HepG2 (cell line): Measurements from ENCODE around the gene GNA14. TPM values are rescaled to one million over a fixed set of nuclear protein-coding genes. Genes with fewer than 3 reads are reported as not detected.

Experiments used
- ATAC-seq: fragments of 200-7000 bp; cut with Tn5 transposase; 3 replicates; pipeline ENCODE4 v1.9.1; 2020; ENCODE audit warnings: mild to moderate bottlenecking, moderate library complexity
- BruUV-seq: library from RNA; stranded (reverse); fragments of 400-500 nt; replicated peaks from 2 replicates; lab custom pipeline; 2021; lab: Mats Ljungman, UMichigan
- CTCF ChIA-PET: fragments of 300-600 bp; formaldehyde crosslinking; extraction: SDS; loops from one replicate; lab custom pipeline; 2021; ENCODE audit warnings: low total read pairs, inconsistent platforms, low intra/inter-chr PET ratio; lab: Yijun Ruan, JAX
- POLR2A ChIA-PET: fragments of 350-600 bp; sonication (Branson Sonifier 250); formaldehyde crosslinking; loops from one replicate; lab custom pipeline; 2020; ENCODE audit warnings: antibody characterized with exemption, inconsistent platforms; lab: Yijun Ruan, JAX
- DNase-seq: peaks from one replicate; pipeline ENCODE4 v3.0.0-alpha.2; 2015; ENCODE audit warnings: low spot score
- FAIRE-seq: peaks from 3 replicates; lab custom pipeline; 2011; peaks lifted over from hg19 to GRCh38; lab: Jason Lieb, UNC
- H2AFZ ChIP-seq: one replicate; pipeline ENCODE4 v1.6.1; 2011; ENCODE audit warnings: low read length, inconsistent platforms
- H3K27ac ChIP-seq: fragments of 300-600 bp; 3 replicates; pipeline ENCODE4 v1.8.0; 2011; ENCODE audit warnings: mixed run types, mild to moderate bottlenecking, mixed read lengths, low read length, inconsistent platforms; ENCODE audit not compliant: insufficient read depth; ENCODE audit errors: extremely low read length
- H3K27me3 ChIP-seq, 2 experiments: fragments of 200-600 bp in 1 of 2; 2 replicates in 1 of 2; 3 replicates in 1 of 2; pipeline versions ENCODE4 v1.6.0 to v1.8.0; 2011; ENCODE audit warnings: low read length in 2 of 2, mild to moderate bottlenecking in 2 of 2, moderate library complexity in 2 of 2, inconsistent platforms in 1 of 2; ENCODE audit not compliant: insufficient read depth in 2 of 2, control insufficient read depth in 1 of 2
- H3K36me3 ChIP-seq, 2 experiments: fragments of 200-600 bp in 1 of 2; replicated peaks in 1 of 2; 2 replicates in 1 of 2; 3 replicates in 1 of 2; pipeline versions ENCODE4 v1.5.1 to v1.8.0; 2011; ENCODE audit warnings: low read length in 2 of 2, inconsistent platforms in 1 of 2; ENCODE audit not compliant: insufficient read depth in 2 of 2, control insufficient read depth in 1 of 2
- H3K4me1 ChIP-seq: 2 replicates; pipeline ENCODE4 v1.5.1; 2012; ENCODE audit warnings: low read length, inconsistent platforms; ENCODE audit not compliant: insufficient read depth
- H3K4me2 ChIP-seq: 2 replicates; pipeline ENCODE4 v1.6.0; 2011; ENCODE audit warnings: low read depth, low read length, inconsistent platforms
- H3K4me3 ChIP-seq, 3 experiments: fragments of 200-600 bp in 1 of 3; sonication (generic), shearing (Covaris generic) in 1 of 3; replicated peaks in 1 of 3; 2 replicates each; pipeline ENCODE4 v1.5.1; 2011 to 2016; ENCODE audit warnings: low read length in 3 of 3, inconsistent platforms in 2 of 3, low read depth in 2 of 3, mild to moderate bottlenecking in 2 of 3, control low read depth in 1 of 3, mixed read lengths in 1 of 3; ENCODE audit not compliant: insufficient read depth in 1 of 3
- H3K79me2 ChIP-seq: one replicate; pipeline ENCODE4 v1.6.1; 2011; ENCODE audit warnings: low read length, inconsistent platforms; ENCODE audit not compliant: insufficient read depth
- H3K9ac ChIP-seq: 2 replicates; pipeline ENCODE4 v1.6.0; 2011; ENCODE audit warnings: mild to moderate bottlenecking, low read depth, low read length, inconsistent platforms; ENCODE audit not compliant: insufficient read depth
- H3K9me3 ChIP-seq: 2 replicates; pipeline ENCODE4 v1.5.1; 2012; ENCODE audit warnings: mild to moderate bottlenecking, low read length
- H4K20me1 ChIP-seq: 2 replicates; pipeline ENCODE4 v1.6.0; 2011; ENCODE audit warnings: inconsistent platforms, mild to moderate bottlenecking, low read length, moderate library complexity; ENCODE audit not compliant: insufficient read depth
- ATF7-NPFF ChIP-seq: sonication (generic); formaldehyde crosslinking; IDR thresholded peaks from 2 replicates; pipeline ENCODE4 v1.8.1; 2023; ENCODE audit warnings: mild to moderate bottlenecking, low read depth, missing genetic modification reagents, moderate library complexity
- FOXJ3 ChIP-seq: sonication (generic); formaldehyde crosslinking; IDR thresholded peaks from 2 replicates; pipeline ENCODE4 v1.4.0; 2020; ENCODE audit warnings: missing genetic modification reagents, mild to moderate bottlenecking, borderline replicate concordance
- KLF16 ChIP-seq, 2 experiments: sonication (generic) in 1 of 2; formaldehyde crosslinking in 1 of 2; IDR thresholded peaks; 2 replicates each; pipeline versions ENCODE4 v1.6.1 to v1.8.0; 2016 to 2023; ENCODE audit warnings: missing genetic modification reagents in 2 of 2, missing compliant biosample characterization in 1 of 2
- MBNL3 ChIP-seq: fragments of 250-450 bp; sonication (Bioruptor Pico); conservative IDR thresholded peaks from 2 replicates; pipeline ENCODE4 v1.8.0; 2022; ENCODE audit warnings: mild to moderate bottlenecking, inconsistent platforms
- MLLT10 ChIP-seq: sonication (generic); formaldehyde crosslinking; IDR thresholded peaks from 2 replicates; pipeline ENCODE4 v1.4.0; 2020; ENCODE audit warnings: missing genetic modification reagents
- NFE2 ChIP-seq: sonication (generic); formaldehyde crosslinking; IDR thresholded peaks from 2 replicates; pipeline ENCODE4 v1.4.0; 2020; ENCODE audit warnings: missing genetic modification reagents
- NFE2L1 ChIP-seq: sonication (generic); formaldehyde crosslinking; IDR thresholded peaks from 2 replicates; pipeline ENCODE4 v1.4.0; 2020; ENCODE audit warnings: missing genetic modification reagents, mild to moderate bottlenecking, borderline replicate concordance
- ZFP1 ChIP-seq: IDR thresholded peaks from 2 replicates; pipeline ENCODE4 v1.6.1; 2016
- ZNF138 ChIP-seq: sonication (generic); formaldehyde crosslinking; IDR thresholded peaks from 2 replicates; pipeline ENCODE4 v1.5.0; 2020; ENCODE audit warnings: mild to moderate bottlenecking, low read depth, missing genetic modification reagents
- ZNF564 ChIP-seq: sonication (generic); formaldehyde crosslinking; IDR thresholded peaks from 2 replicates; pipeline ENCODE4 v1.8.1; 2023; ENCODE audit warnings: mild to moderate bottlenecking, missing genetic modification reagents
- WGBS: methylation state at CpG from one replicate; pipeline ENCODE4 v1.1.6; 2017; ENCODE audit warnings: low lambda C conversion rate; 5-methylcytosine and 5-hydroxymethylcytosine counted together
- in situ Hi-C: cut with HindIII; loops from 2 replicates; pipeline ENCODE4 v1.10.0; 2017; ENCODE audit warnings: low pct_unique_long_range_greater_than_20kb; ENCODE audit not compliant: extremely low pct_ligation_motif_present
- intact Hi-C: fragments of 100-400 bp; cut with micrococcal nuclease; formaldehyde crosslinking; loops from one replicate; pipeline ENCODE4 v1.10.0; 2022; ENCODE audit not compliant: unreplicated experiment
- polyA plus RNA-seq, 8 experiments: library from polyadenylated mRNA; depleted of rRNA in 3 of 8; stranded (reverse) in 7 of 8; unstranded in 1 of 8; fragments of >200 nt; fragmentation: Illumina TruSeq in 4 of 8; extraction: Trizol in 4 of 8; gene quantifications; 2 replicates each; pipeline versions ENCODE4 v1.2.1 to v1.2.3, GENCODE V29; 2011 to 2016; ENCODE audit warnings: low read depth in 4 of 8, missing spikeins in 1 of 8, mixed read lengths in 1 of 8; ENCODE audit not compliant: insufficient read depth in 1 of 8
- total RNA-seq, 5 experiments: library from RNA; depleted of rRNA; stranded (reverse); fragments of >200 nt; fragmentation: Illumina TruSeq; extraction: Trizol; gene quantifications; 2 replicates each; pipeline ENCODE4 v1.2.3, GENCODE V29; 2016; ENCODE audit warnings: low read depth in 1 of 5
- TF ChIP-seq, protein P1 (sequence below): sonication (generic); formaldehyde crosslinking; conservative IDR thresholded peaks from 2 replicates; pipeline ENCODE4 v1.5.0; 2020; ENCODE audit warnings: missing genetic modification reagents
- TF ChIP-seq, protein P2 (sequence below): sonication (generic); formaldehyde crosslinking; IDR thresholded peaks from 2 replicates; pipeline ENCODE4 v1.9.0; 2021; ENCODE audit warnings: missing genetic modification reagents, mild to moderate bottlenecking, borderline replicate concordance
- TF ChIP-seq, protein P3 (sequence below): sonication (generic); formaldehyde crosslinking; IDR thresholded peaks from 2 replicates; pipeline ENCODE4 v1.5.1; 2020; ENCODE audit warnings: missing genetic modification reagents, mild to moderate bottlenecking, borderline replicate concordance

Gene GNA14
- total and polyA plus RNA-seq, 2 of the 13 experiments (the other 11 are each of a cell fraction or from before 2014, with no cell fraction given), result not detected

DNA sequence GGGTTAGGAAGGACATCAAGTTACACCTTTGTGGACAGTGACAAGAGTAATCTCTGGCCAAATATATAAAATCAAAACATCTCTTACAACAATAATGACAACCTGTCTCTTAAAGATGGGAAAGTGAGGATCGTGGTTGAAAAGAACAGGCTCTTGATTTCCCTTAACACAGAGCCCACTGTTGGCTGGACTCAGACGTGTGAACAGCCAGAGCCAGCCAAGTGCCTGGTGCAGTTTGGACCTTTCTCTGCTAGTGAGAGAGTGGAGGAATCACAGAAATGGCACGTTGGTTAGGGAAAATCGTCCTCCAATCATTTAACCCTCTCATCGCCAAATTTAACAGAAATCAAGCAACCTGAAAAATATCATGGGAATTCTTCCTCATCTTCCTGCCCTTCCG lies 131.3 kb downstream of the GNA14 start:
- peaks cover 0 to 8% of the 10 kb centered on the region in 2 experiments; a peak in 3 of 5 replicates for H3K27me3 ChIP-seq
- H3K27ac ChIP-seq, result no peak overlapping the region
- no peak overlapping the region for H3K9ac ChIP-seq
- no peak overlapping the region for H3K4me3 ChIP-seq
- intact Hi-C loops (no loop called here), in situ Hi-C loops (no loop called here)
- H3K36me3 ChIP-seq, result no peaks in the 10 kb centered on the region
- BruUV-seq, result no TSS peak
- no peak for FAIRE-seq
- WGBS, result 6% methylated on average over 6 of the region's 6 CpGs
- no peak for DNase-seq
- no peak overlapping the region for H2AFZ ChIP-seq
- ChIA-PET POLR2A (no interaction called here), CTCF (no interaction called here)
- no peaks in the 10 kb centered on the region for H3K79me2 ChIP-seq
- no peak for TF ChIP-seq MBNL3 (CRISPR knock-in tag)
- no peak for TF ChIP-seq MLLT10
- no peak for TF ChIP-seq KLF16 (CRISPR knock-in tag; IDR thresholded peaks at IDR 0.05)
- TF ChIP-seq, protein P1, sequence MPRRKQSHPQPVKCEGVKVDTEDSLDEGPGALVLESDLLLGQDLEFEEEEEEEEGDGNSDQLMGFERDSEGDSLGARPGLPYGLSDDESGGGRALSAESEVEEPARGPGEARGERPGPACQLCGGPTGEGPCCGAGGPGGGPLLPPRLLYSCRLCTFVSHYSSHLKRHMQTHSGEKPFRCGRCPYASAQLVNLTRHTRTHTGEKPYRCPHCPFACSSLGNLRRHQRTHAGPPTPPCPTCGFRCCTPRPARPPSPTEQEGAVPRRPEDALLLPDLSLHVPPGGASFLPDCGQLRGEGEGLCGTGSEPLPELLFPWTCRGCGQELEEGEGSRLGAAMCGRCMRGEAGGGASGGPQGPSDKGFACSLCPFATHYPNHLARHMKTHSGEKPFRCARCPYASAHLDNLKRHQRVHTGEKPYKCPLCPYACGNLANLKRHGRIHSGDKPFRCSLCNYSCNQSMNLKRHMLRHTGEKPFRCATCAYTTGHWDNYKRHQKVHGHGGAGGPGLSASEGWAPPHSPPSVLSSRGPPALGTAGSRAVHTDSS (CRISPR knock-in tag), result no peak
- TF ChIP-seq, protein P2, sequence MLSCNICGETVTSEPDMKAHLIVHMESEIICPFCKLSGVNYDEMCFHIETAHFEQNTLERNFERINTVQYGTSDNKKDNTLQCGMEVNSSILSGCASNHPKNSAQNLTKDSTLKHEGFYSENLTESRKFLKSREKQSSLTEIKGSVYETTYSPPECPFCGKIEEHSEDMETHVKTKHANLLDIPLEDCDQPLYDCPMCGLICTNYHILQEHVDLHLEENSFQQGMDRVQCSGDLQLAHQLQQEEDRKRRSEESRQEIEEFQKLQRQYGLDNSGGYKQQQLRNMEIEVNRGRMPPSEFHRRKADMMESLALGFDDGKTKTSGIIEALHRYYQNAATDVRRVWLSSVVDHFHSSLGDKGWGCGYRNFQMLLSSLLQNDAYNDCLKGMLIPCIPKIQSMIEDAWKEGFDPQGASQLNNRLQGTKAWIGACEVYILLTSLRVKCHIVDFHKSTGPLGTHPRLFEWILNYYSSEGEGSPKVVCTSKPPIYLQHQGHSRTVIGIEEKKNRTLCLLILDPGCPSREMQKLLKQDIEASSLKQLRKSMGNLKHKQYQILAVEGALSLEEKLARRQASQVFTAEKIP (CRISPR knock-in tag), result no peak
- no peak for TF ChIP-seq NFE2 (CRISPR knock-in tag)
- no peak for TF ChIP-seq ZNF564 (CRISPR knock-in tag)
- TF ChIP-seq FOXJ3 (CRISPR knock-in tag), result no peak
- TF ChIP-seq ZFP1 (CRISPR knock-in tag), result no peak
- TF ChIP-seq, protein P3, sequence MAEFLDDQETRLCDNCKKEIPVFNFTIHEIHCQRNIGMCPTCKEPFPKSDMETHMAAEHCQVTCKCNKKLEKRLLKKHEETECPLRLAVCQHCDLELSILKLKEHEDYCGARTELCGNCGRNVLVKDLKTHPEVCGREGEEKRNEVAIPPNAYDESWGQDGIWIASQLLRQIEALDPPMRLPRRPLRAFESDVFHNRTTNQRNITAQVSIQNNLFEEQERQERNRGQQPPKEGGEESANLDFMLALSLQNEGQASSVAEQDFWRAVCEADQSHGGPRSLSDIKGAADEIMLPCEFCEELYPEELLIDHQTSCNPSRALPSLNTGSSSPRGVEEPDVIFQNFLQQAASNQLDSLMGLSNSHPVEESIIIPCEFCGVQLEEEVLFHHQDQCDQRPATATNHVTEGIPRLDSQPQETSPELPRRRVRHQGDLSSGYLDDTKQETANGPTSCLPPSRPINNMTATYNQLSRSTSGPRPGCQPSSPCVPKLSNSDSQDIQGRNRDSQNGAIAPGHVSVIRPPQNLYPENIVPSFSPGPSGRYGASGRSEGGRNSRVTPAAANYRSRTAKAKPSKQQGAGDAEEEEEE (CRISPR knock-in tag), result no peak
- no peak for TF ChIP-seq ATF7-NPFF
- TF ChIP-seq ZNF138 (CRISPR knock-in tag), result no peak
- no peak for TF ChIP-seq NFE2L1 (CRISPR knock-in tag)
- H4K20me1 ChIP-seq, result no peaks in the 10 kb centered on the region
- H3K9me3 ChIP-seq, result no peaks in the 10 kb centered on the region
- H3K4me2 ChIP-seq, result no peak overlapping the region
- no peak for ATAC-seq
- H3K4me1 ChIP-seq, result peaks cover 30% of the 10 kb centered on the region
